Psoas muscle (tissue), 8 donors: Measurements from ENCODE around the gene DBH. TPM values are rescaled to one million over a fixed set of nuclear protein-coding genes. Genes with fewer than 3 reads are reported as not detected.

Experiments
- ATAC-seq, 4 donors: fragments of 200-7000 bp; cut with Tn5 transposase; one replicate each; pipeline ENCODE4 v1.9.1; 2020; ENCODE audit warnings: moderate library complexity in 3 of 4, mild to moderate bottlenecking in 2 of 4
- DNase-seq, 2 donors: peaks; one replicate each; pipeline ENCODE4 v3.0.0-alpha.2; 2020
- H3K27ac ChIP-seq: fragments of 200-600 bp; one replicate; pipeline ENCODE4 v1.8.0; 2022
- H3K27me3 ChIP-seq, 3 donors: fragments of 200-600 bp in 1 of 3; one replicate each; pipeline versions ENCODE4 v1.6.1 to v1.8.0; 2013 to 2022; ENCODE audit warnings: low read length in 2 of 3, mild to moderate bottlenecking in 2 of 3, moderate library complexity in 1 of 3; ENCODE audit not compliant: insufficient read depth in 3 of 3
- H3K36me3 ChIP-seq, 2 donors: fragments of 200-600 bp in 1 of 2; one replicate each; pipeline versions ENCODE4 v1.6.1 to v1.8.0; 2013 to 2022; ENCODE audit warnings: low read depth in 1 of 2, mild to moderate bottlenecking in 1 of 2, moderate library complexity in 1 of 2; ENCODE audit not compliant: insufficient read depth in 1 of 2
- H3K4me1 ChIP-seq: fragments of 200-600 bp; one replicate; pipeline ENCODE4 v1.8.0; 2022
- H3K4me3 ChIP-seq: fragments of 200-600 bp; one replicate; pipeline ENCODE4 v1.8.0; 2022; ENCODE audit warnings: mild to moderate bottlenecking
- H3K9me3 ChIP-seq: fragments of 200-600 bp; one replicate; pipeline ENCODE4 v1.8.0; 2022
- CTCF ChIP-seq: fragments of 200-600 bp; IDR thresholded peaks from one replicate; pipeline ENCODE4 v1.8.0; 2022; ENCODE audit warnings: antibody characterized with exemption
- WGBS, 3 donors: extraction: QIAGEN DNeasy Blood & Tissue Kit; methylation state at CpG; one replicate each; pipeline versions ENCODE4 v1.1.6 to v1.1.7; 2013; 5-methylcytosine and 5-hydroxymethylcytosine counted together
- intact Hi-C, 2 donors: fragments of 100-400 bp; cut with DNase I; formaldehyde crosslinking; loops; one replicate each; pipeline versions ENCODE4 v1.11.0 to v1.14.2; 2022
- polyA plus RNA-seq, 3 donors: library from polyadenylated mRNA; stranded (reverse); fragments of 200-250 nt; gene quantifications; one replicate each; pipeline ENCODE4 v1.2.3, GENCODE V29; 2013
- total RNA-seq, 4 donors: library from RNA; stranded (reverse); fragmentation: NEBNext Ultra II Directional in 2 of 4; extraction: Animal tissue kit (Norgen Biotek cat#: 25700) in 2 of 4; gene quantifications; one replicate each; pipeline versions ENCODE4 v1.2.1 to v1.2.4, GENCODE V29; 2021 to 2023
- donor health status: healthy with polysubstance abuse.
- donor health status: DM: no; HTN: no; CAD: no; lungs with moderate emphysema.
- donor health status: Bipolar disorder and iron deficiency.
- donor health status: healthy.
- donor health status: DM: yes; HTN: yes; CAD: no.
- donor health status: DM: no; HTN: no; CAD: no.
- donor health status: DM: no; HTN: no; CAD: no.
- donor health status: DM: yes; HTN: yes; CAD: no.

The DBH gene
- total and polyA plus RNA-seq, 7 donors = 0.01 to 0.30 (median 0.05) TPM; not detected in 3

- no peak for ATAC-seq
- 68 to 73% (median 70%) methylated on average over 16 of the region's 16 CpGs for WGBS, 3 donors
- Histone ChIP-seq H3K9me3 (no peaks in the 10 kb centered on the region), H3K4me1 (no peaks in the 10 kb centered on the region), H3K4me3 (no peak overlapping the region), H3K27ac (no peak overlapping the region), H3K36me3 (no peaks in the 10 kb centered on the region), H3K27me3 (peaks cover 0 to 40% (median 5%) of the 10 kb centered on the region in 3 donors)
- TF ChIP-seq CTCF = no peak
- intact Hi-C loops = no loop called here
- peak in 1 of 2 donors; percentile 13 for DNase-seq
Measured at GRCh38 chr9:133642708-133643361, 6.7 kb downstream of the DBH start.

GRCh38 chr9:133643362-133643755, 7.2 kb downstream of the DBH start:
- intact Hi-C loops = no loop called here
- H3K9me3 ChIP-seq = no peaks in the 10 kb centered on the region
- peak in 1 of 2 donors; percentile 22 for DNase-seq
- ATAC-seq = no peak
- no peak for TF ChIP-seq CTCF
- no peak overlapping the region for H3K4me3 ChIP-seq
- no peak overlapping the region for H3K27ac ChIP-seq
- 86 to 93% (median 88%) methylated on average over 20 of the region's 20 CpGs for WGBS, 3 donors
- H3K27me3 ChIP-seq = peaks cover 0 to 45% (median 5%) of the 10 kb centered on the region in 3 donors
- no peaks in the 10 kb centered on the region for H3K4me1 ChIP-seq
- no peaks in the 10 kb centered on the region for H3K36me3 ChIP-seq

GRCh38 chr9:133643978-133644760, 8.0 kb downstream of the DBH start:
- no peak overlapping the region for H3K27ac ChIP-seq
- ATAC-seq (no peak), DNase-seq (peak in 1 of 2 donors; percentile 41)
- no peak overlapping the region for H3K4me3 ChIP-seq
- intact Hi-C loops = no loop called here
- peaks cover 0 to 46% (median 7%) of the 10 kb centered on the region in 3 donors for H3K27me3 ChIP-seq
- H3K36me3 ChIP-seq = no peaks in the 10 kb centered on the region
- TF ChIP-seq CTCF = no peak
- 71 to 77% (median 72%) methylated on average over 23 of the region's 23 CpGs for WGBS, 3 donors
- no peaks in the 10 kb centered on the region for H3K4me1 ChIP-seq
- no peaks in the 10 kb centered on the region for H3K9me3 ChIP-seq

- WGBS, 3 donors = 45 to 57% (median 49%) methylated on average over 10 of the region's 10 CpGs
- DNase-seq (no peak), ATAC-seq (no peak)
- Histone ChIP-seq H3K4me3 (no peak overlapping the region), H3K27ac (no peak overlapping the region), H3K9me3 (no peaks in the 10 kb centered on the region), H3K36me3 (no peaks in the 10 kb centered on the region), H3K4me1 (no peaks in the 10 kb centered on the region), H3K27me3 (peaks cover 2 to 54% (median 7%) of the 10 kb centered on the region in 3 donors)
- no peak for TF ChIP-seq CTCF
- intact Hi-C loops = no loop called here
Measured at GRCh38 chr9:133645021-133645765, 9.0 kb downstream of the DBH start.
